ENCODE results near the gene MPZL1. TPM values are rescaled to one million over a fixed set of nuclear protein-coding genes. Genes with fewer than 3 reads are reported as not detected.

Gene MPZL1
- total RNA-seq, 4 donors from 2014 or later = 32.9 to 79.5 (median 58.2) TPM

DNA sequence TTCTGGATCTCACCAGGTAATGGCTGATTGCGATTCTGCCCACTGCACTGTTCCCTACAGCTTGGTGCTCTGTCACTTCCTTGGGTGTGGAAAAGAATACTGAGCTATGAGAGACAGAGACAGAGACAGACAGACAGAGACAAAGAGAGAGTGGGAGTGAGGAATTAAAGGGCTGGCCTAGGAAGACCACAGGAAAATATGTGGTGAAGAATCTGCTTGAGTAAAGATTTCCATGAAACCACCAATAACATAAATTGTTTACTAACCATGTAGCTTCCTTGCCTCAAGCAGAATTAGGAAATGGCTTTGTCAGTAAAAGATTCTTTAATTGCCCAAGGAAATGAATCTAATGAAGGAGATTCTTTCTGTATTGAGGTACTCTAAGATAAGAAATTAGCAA, 54.4 kb downstream of the MPZL1 start:
- TF ChIP-seq POLR2A (IDR thresholded peaks at IDR 0.05) (no peak), POLR2AphosphoS5 (IDR thresholded peaks at IDR 0.05) (no peak), EP300 (IDR thresholded peaks at IDR 0.05; ENCODE audit: low read depth) (no peak)
- TF ChIP-seq, protein P1, sequence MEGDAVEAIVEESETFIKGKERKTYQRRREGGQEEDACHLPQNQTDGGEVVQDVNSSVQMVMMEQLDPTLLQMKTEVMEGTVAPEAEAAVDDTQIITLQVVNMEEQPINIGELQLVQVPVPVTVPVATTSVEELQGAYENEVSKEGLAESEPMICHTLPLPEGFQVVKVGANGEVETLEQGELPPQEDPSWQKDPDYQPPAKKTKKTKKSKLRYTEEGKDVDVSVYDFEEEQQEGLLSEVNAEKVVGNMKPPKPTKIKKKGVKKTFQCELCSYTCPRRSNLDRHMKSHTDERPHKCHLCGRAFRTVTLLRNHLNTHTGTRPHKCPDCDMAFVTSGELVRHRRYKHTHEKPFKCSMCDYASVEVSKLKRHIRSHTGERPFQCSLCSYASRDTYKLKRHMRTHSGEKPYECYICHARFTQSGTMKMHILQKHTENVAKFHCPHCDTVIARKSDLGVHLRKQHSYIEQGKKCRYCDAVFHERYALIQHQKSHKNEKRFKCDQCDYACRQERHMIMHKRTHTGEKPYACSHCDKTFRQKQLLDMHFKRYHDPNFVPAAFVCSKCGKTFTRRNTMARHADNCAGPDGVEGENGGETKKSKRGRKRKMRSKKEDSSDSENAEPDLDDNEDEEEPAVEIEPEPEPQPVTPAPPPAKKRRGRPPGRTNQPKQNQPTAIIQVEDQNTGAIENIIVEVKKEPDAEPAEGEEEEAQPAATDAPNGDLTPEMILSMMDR (IDR thresholded peaks at IDR 0.05) = no peak
- intact Hi-C loops (cut with DNase I; ENCODE audit: low total_unique reads) (no loop called here), in situ Hi-C loops (cut with MboI; ENCODE audit: low pct_ligation_motif_present in 1 of 4, low pct_unique_long_range_greater_than_20kb in 1 of 4, low sequenced_read_pairs in 3 of 4) (no loop called here)
- Histone ChIP-seq H3K9me3 (no peaks in the 10 kb centered on the region), H3K4me3 (no peak overlapping the region), H3K4me1 (peaks cover 0 to 2% (median 0%) of the 10 kb centered on the region in 4 donors), H3K27me3 (no peaks in the 10 kb centered on the region), H3K27ac (peak overlapping the region in 1 of 4 donors; percentile 7), H3K36me3 (peaks cover 0 to 23% (median 9%) of the 10 kb centered on the region in 4 donors)
- no peak for DNase-seq
- WGBS, 2 donors (ENCODE audit: low coverage in 1 of 2) = 91 to 95% methylated on average over 1 of the region's 1 CpG

DNA sequence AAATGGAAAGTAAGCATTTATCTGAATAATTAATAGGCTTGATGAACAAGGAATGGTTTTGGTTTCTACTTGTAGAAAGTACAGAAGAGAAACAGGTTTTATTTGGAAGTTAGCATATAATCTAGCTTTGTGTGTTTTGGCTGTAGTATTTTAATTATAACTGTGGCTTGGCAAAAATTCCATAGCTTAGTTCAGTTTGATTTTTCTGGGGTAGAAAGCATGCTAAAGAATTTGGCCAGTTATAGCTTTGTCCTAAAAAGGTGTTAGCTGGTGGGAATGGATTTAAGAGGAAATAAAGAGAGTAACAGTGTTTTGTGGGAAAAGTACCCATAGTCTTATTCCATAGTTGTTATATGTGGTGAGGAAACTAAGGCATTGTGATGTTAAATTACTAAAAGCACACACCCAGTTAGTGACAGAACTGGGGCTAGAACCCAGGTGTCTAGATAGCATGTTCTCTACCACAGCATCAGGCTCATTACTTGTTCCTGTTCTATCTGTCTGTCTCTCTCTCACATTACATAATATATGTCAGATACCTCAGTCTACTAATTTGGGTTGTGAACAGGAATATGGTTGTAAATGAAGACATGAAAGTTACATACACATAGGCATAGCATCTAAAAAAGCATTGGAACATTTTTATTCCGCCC, 55.0 kb downstream of the MPZL1 start:
- Histone ChIP-seq H3K27ac (peak overlapping the region in 1 of 4 donors; percentile 7), H3K36me3 (peaks cover 0 to 21% (median 8%) of the 10 kb centered on the region in 4 donors), H3K4me1 (peaks cover 0 to 2% (median 0%) of the 10 kb centered on the region in 4 donors), H3K9me3 (no peaks in the 10 kb centered on the region), H3K4me3 (no peak overlapping the region), H3K27me3 (no peaks in the 10 kb centered on the region)
- TF ChIP-seq EP300 (IDR thresholded peaks at IDR 0.05; ENCODE audit: low read depth) (no peak), POLR2A (IDR thresholded peaks at IDR 0.05) (no peak), POLR2AphosphoS5 (IDR thresholded peaks at IDR 0.05) (no peak)
- TF ChIP-seq, protein P1 (IDR thresholded peaks at IDR 0.05) = no peak
- in situ Hi-C loops (cut with MboI; ENCODE audit: low pct_ligation_motif_present in 1 of 4, low pct_unique_long_range_greater_than_20kb in 1 of 4, low sequenced_read_pairs in 3 of 4) (no loop called here), intact Hi-C loops (cut with DNase I; ENCODE audit: low total_unique reads) (no loop called here)
- DNase-seq = no peak
- 97 to 100% methylated on average over 1 of the region's 1 CpG for WGBS, 2 donors (ENCODE audit: low coverage in 1 of 2)

DNA sequence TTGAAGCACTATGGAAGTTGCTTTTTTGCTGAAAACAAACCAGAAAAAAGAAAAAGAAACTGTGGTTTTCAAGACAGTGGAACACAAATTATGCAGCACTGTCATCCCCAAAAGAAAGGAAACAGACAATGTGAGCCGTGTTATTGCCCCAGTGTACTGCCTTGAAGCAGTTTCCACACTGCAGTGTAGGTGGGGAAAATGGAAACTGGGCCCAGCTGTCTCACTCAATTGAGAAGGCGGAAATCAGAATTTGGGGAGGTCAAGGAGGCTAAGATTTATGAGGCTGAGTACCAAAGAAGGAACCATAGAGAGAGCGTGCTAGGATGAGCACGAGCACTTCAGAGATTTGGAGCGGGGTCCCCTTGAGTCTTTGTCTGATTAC, 55.5 kb downstream of the MPZL1 start:
- H3K9me3 ChIP-seq = no peaks in the 10 kb centered on the region
- H3K27ac ChIP-seq = no peak overlapping the region
- H3K27me3 ChIP-seq = no peaks in the 10 kb centered on the region
- TF ChIP-seq POLR2A (IDR thresholded peaks at IDR 0.05) (no peak), POLR2AphosphoS5 (IDR thresholded peaks at IDR 0.05) (no peak), EP300 (IDR thresholded peaks at IDR 0.05; ENCODE audit: low read depth) (no peak)
- TF ChIP-seq, protein P1 (IDR thresholded peaks at IDR 0.05) = no peak
- no peak for DNase-seq
- WGBS, 2 donors (ENCODE audit: low coverage in 1 of 2) = 90 to 95% methylated on average over 4 to 5 of the region's 5 CpGs
- peaks cover 0 to 17% (median 5%) of the 10 kb centered on the region in 4 donors for H3K36me3 ChIP-seq
- peaks cover 0 to 2% (median 0%) of the 10 kb centered on the region in 4 donors for H3K4me1 ChIP-seq
- no peak overlapping the region for H3K4me3 ChIP-seq
- in situ Hi-C loops (cut with MboI; ENCODE audit: low pct_ligation_motif_present in 1 of 4, low pct_unique_long_range_greater_than_20kb in 1 of 4, low sequenced_read_pairs in 3 of 4) = no loop called here
- intact Hi-C loops (cut with DNase I; ENCODE audit: low total_unique reads) = no loop called here

DNA sequence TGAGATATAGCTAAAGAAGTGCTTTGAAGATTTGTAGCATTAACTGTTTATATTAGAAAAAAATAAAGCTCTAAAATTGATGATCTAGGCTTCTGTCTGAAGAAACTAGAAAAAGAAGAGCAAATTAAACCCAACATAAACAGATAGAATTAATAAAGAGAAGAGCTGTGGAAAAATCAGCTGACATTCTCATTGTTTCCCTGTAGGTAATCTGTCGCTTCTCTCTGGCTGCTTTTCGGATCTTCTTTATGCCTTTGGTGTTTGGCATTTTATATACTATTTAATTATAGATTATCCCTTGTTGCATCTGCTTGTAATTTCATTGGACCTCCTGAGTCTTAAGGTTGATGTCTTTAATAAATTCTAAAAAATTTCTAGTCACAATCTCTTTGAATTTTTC, 59.8 kb downstream of the MPZL1 start:
- peaks cover 0 to 10% (median 5%) of the 10 kb centered on the region in 4 donors for H3K36me3 ChIP-seq
- intact Hi-C loops (cut with DNase I; ENCODE audit: low total_unique reads) = no loop called here
- no peak overlapping the region for H3K4me3 ChIP-seq
- H3K27ac ChIP-seq = no peak overlapping the region
- no peaks in the 10 kb centered on the region for H3K27me3 ChIP-seq
- no peaks in the 10 kb centered on the region for H3K9me3 ChIP-seq
- WGBS, 2 donors (ENCODE audit: low coverage in 1 of 2) = 100% methylated on average over 2 of the region's 2 CpGs
- DNase-seq = no peak
- TF ChIP-seq, protein P1 (IDR thresholded peaks at IDR 0.05) = no peak
- TF ChIP-seq EP300 (IDR thresholded peaks at IDR 0.05; ENCODE audit: low read depth) (no peak), POLR2A (IDR thresholded peaks at IDR 0.05) (no peak), POLR2AphosphoS5 (IDR thresholded peaks at IDR 0.05) (no peak)
- no peaks in the 10 kb centered on the region for H3K4me1 ChIP-seq
- in situ Hi-C loops (cut with MboI; ENCODE audit: low pct_ligation_motif_present in 1 of 4, low pct_unique_long_range_greater_than_20kb in 1 of 4, low sequenced_read_pairs in 3 of 4) = no loop called here
